GM12874 (cell line): ENCODE data around the gene LMF2.
A peak's percentile ranks its signal among the peaks of the same experiment; 100 is the strongest.

ENCODE experiments used
- CTCF ChIP-seq: IDR thresholded peaks from 2 replicates; pipeline ENCODE4 v1.5.1; 2011; ENCODE audit warnings: low read depth, mild to moderate bottlenecking, control low read depth, low read length, moderate library complexity; ENCODE audit not compliant: insufficient read depth

The LMF2 gene

GRCh38 chr22:50526834-50527801 is 19.6 kb upstream of the LMF2 start:
- TF ChIP-seq CTCF = no peak

- peak; percentile 80 for TF ChIP-seq CTCF
These were observed 18.8 kb upstream of the LMF2 start for GRCh38 chr22:50526108-50526833.

GRCh38 chr22:50525858-50526107 is 18.3 kb upstream of the LMF2 start:
- TF ChIP-seq CTCF = no peak

- peak; percentile 68 for TF ChIP-seq CTCF
These were observed 17.8 kb upstream of the LMF2 start, which contains the start of gene SCO2 for GRCh38 chr22:50525104-50525857. Gene SCO2, minus strand, starts transcription at chr22:50525598. Its CDS starts 1,187 bp downstream, at chr22:50524411.

- no peak for TF ChIP-seq CTCF
These were observed 17.2 kb upstream of the LMF2 start for GRCh38 chr22:50524676-50525103.

GRCh38 chr22:50523806-50524675 is 16.5 kb upstream of the LMF2 start:
- TF ChIP-seq CTCF = no peak

GRCh38 chr22:50523458-50523805 is 15.9 kb upstream of the LMF2 start:
- TF ChIP-seq CTCF = no peak
